DMS79 treated with DMSO at 0.1 percent for 48 hours (cell line): ENCODE measurements around the gene FOSL1.

Experiments used
- DNase-seq: peaks from one replicate; lab custom pipeline; 2025; lab: John Stamatoyannopoulos, UW

Gene FOSL1

DNA sequence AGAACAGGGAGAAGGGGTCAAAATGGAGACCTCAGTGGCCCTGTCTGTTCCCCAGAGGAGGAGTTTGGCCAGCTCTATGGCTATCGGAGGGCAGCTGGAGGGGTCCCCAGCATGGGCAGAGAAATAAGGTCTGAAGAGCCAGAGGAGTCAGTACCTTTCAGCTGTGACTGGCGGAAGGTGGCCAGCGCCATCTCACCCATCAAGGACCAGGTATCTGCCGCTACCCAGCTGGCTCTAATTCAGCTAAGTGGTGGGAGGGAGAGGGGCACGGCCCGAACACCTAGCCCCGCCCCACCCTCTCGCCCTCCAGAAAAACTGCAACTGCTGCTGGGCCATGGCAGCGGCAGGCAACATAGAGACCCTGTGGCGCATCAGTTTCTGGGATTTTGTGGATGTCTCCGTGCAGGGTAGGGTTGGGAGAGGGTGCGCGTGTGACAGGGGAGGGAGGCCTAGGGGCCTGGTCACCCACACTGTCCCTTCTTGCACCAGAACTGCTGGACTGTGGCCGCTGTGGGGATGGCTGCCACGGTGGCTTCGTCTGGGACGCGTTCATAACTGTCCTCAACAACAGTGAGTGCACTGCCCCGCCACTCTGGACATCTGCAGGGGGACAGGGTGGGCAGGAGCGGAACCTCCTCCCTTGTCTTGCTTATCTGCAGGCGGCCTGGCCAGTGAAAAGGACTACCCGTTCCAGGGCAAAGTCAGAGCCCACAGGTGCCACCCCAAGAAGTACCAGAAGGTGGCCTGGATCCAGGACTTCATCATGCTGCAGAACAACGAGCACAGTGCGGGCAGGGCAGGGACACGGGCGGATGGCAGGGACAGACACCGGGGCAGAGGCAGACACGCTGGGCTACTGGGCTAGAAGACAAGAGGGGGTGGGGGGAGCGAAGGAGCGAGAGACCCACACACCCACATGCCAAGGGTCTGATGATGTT lies 17.8 kb downstream of the FOSL1 start:
- no peak for DNase-seq

DNA sequence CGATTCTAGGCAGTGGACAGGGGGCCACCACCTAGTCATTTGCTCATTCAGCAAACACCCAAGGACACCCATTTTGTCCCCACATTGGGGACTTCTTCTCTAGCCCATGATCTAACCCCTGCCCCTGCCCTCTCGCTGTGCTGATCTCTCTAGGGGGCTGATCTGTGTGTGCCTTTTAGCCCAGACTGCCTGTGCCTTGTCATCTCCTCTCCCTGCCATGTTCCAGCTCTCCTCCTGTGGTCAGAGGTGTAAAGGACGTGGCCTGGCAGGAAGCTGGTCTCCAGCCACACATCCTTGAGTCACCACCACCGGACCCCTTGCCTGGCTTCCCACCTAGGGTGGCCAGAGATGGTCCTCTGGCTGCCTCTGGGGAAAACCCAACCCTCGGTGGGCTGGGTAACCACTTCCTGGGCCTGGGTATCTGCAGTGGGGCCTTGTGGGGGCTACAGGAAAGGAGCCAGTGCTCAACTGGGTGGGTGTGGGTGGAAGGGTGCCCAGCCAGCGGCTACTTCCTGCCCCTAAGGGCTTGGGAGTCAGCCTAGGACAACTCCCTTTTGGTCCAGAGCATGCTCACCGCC lies 19.3 kb downstream of the FOSL1 start:
- DNase-seq: no peak

DNA sequence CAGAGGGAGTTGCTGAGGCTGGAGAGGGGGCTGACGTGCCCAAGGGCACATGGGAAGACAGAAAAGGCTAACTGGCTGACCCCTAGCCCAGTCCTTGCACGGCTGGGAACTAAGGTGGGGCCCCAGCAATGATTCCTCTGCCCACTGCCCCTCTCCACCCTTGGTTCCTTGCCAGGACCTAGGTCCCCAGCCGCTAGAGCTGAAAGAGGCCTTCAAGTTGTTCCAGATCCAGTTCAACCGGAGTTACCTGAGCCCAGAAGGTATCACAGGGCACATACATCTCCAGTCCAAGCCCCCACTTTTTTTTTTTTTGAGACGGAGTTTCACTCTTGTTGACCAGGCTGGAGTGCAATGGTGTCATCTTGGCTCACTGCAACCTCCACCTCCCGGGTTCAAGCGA lies 20.2 kb downstream of the FOSL1 start:
- no peak for DNase-seq

GRCh38 chr11:65879617-65880016 lies 20.6 kb downstream of the FOSL1 start, which contains the start of gene CTSW:
CTSW (plus strand) TSS chr11:65879837; CDS start chr11:65879855, 18 bp downstream.
- no peak for DNase-seq

- DNase-seq: no peak
Observed at GRCh38 chr11:65873318-65874156, 26.7 kb downstream of the FOSL1 start.

DNA sequence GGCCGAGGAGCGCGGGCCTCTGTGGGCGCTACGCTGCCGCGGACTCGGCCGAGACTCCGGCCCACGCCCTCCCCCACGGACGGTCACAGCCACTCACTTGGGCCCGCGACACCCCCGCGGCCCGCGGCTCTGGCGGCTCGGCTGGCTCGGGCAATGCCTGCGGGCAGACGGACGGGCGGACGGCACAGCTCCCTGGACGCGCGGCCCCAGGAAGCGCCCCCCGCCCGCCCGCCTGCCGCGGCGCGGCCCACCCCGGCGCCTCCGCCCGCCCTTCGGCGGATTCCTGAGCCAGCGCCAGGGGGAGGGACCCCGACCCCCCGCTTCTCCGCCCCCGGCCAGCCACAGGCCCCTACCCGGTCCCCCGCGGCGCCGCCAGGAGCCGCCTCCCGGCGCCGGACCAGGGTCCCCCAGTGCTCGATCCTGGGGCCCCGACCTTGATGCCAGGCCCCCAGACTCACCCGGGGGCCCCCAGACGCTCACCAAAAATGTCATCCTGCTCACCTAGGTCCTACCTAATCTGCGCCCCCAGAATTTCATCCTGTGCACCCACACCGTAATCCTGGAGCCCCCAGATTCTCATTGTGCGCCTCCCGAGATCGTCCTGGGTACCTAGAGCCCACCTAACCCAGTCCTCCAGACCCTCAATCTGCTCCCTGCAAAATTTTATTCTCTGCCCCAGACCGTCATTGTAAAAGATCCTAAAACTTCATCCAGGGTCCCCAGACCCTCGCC lies 27.4 kb downstream of the FOSL1 start, which contains the start of gene EFEMP2:
EFEMP2 (minus strand) TSS at position 215 of the 732 bp plus-strand sequence. CDS start 446 bp downstream, outside the sequence.
- DNase-seq: no peak

- no peak for DNase-seq
Observed at GRCh38 chr11:65871811-65872548, 28.2 kb downstream of the FOSL1 start.

GRCh38 chr11:65870706-65871681 lies 29.2 kb downstream of the FOSL1 start:
- no peak for DNase-seq

GRCh38 chr11:65870307-65870658 lies 29.9 kb downstream of the FOSL1 start:
- no peak for DNase-seq

DNA sequence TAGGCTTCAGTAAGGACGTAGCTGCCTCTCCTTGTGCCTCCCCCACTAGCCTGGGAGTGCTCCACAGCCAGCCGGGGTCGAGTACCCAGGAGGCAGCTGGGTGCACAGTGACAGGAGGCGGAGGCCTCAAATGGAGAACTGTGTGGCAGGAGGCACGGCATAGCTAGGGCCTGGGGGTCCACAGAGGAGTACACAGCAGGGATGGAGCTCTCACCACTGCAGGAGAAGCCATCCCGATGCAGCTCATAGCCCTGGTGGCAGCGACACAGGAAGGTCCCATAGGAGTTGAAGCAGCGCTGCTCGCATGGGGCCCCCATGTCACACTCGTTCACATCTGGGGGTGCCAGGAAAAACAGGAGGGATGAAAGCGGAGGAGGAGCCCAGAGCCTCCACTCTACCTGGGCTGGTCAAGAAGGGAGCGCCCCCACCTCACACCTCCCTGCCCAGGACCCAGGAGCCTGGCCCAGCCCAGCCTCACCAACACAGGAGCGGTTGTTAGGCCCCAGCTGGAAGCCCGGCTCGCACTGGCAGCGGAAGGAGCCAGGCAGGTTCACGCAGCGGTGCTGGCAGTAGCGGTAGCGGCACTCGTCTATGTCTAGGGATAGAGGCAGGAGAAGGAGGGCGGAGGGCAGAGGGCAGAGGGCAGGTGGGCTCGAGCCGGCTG lies 30.4 kb downstream of the FOSL1 start:
- DNase-seq: no peak

DNA sequence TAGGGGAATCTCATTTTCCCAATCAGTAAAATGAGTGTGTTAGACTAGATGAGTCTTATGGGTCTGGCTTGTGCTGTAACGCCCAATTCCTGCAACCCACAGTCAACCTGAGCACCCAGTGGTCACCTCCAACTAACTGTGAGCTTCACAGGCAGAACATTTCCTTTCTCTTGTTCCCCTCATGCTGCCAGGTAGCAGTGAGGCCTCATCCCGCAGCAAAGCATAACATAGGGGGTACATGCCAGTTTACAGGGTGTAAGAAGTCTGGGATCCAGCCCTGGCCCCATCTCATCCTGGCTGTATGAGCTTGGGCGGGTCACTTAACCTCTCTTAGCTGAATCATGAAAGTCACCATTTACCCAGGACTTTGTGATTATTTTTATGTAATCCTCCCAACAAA lies 31.3 kb downstream of the FOSL1 start:
- DNase-seq: no peak

GRCh38 chr11:65868076-65868667 lies 32.0 kb downstream of the FOSL1 start:
- no peak for DNase-seq

DNA sequence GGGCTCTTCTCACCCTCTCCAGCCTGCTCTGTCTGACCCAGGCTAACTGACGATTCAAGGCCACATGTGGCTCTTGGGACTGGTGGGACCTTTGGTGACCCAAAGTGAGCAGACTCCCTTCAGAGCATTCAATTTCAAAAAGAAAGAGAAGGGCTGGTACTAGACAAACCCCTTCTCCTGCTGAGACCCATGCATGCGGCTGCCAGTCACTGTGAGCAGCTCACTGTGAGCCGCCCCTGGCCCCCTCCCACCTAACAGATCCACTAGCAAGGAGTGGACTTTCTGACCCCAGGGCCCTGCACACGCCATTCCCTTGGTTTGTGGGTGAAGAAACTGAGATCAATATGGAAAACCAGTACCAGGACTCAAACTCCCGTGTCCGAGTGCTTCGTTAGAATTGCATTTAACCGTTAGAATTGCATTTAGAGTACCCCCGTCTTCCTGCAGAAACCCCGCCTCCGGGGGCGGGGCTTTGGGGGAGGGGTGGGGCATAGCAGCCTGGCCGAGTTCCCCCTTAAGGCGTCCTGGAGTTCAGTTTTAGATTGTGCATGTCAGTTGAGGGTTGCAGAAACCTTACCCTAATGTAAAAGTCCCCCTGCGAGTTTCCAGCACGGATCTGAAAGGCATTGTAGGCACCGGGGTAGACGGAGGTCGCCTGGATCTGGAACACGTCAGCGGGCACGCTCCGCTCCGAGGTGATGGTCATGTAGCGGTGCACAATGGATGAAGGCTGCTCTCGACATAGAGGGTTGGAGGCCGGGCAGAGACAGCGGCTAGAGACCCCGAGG lies 32.7 kb downstream of the FOSL1 start:
- no peak for DNase-seq

- DNase-seq: no peak
Observed at GRCh38 chr11:65866509-65867283, 33.5 kb downstream of the FOSL1 start.

- DNase-seq: no peak
Observed at GRCh38 chr11:65865550-65866172, 34.5 kb downstream of the FOSL1 start.

DNA sequence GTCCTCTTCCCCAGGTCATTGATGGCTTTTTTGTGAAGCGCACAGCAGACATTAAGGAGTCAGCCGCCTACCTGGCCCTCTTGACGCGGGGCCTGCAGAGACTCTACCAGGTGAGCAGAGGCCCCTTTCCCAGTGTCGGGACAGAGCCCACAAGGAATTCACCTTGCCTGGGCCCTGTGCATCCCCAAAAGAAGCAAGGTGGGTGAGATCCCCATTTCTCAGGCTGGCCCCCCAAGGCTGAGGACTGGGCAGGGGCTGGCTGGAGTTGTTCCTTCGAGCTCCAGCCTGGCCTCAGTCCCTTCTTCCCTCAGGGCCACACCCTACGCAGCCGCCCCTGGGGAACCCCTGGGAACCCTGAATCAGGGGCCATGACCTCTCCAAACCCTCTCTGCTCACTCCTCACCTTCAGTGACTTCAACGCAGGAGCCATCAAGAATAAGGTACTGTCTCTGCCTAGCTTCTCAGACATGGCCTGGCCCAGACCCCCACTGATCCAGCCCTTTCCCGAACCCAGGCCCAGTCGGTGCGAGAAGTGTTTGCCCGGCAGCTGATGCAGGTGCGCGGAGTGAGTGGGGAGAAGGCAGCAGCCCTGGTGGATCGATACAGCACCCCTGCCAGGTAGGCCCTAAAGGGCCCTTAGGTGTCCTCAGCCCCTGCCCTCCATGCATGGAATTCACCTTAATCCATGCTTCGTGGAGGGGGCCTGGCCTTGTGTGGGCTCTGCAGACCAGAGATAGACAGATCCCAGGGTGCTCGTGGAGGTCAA lies 35.3 kb downstream of the FOSL1 start:
- DNase-seq: no peak
